Measurements from ENCODE around the gene HOXB3. TPM values are rescaled to one million over a fixed set of nuclear protein-coding genes. Genes with fewer than 3 reads are reported as not detected.

HOXB3 gene
- total RNA-seq, 2 donors from 2014 or later: 16.0 to 23.6 TPM

GRCh38 chr17:48627118-48627597 lies 37.1 kb upstream of the HOXB3 start:
- intact Hi-C loops (cut with DNase I): no loop called here

DNA sequence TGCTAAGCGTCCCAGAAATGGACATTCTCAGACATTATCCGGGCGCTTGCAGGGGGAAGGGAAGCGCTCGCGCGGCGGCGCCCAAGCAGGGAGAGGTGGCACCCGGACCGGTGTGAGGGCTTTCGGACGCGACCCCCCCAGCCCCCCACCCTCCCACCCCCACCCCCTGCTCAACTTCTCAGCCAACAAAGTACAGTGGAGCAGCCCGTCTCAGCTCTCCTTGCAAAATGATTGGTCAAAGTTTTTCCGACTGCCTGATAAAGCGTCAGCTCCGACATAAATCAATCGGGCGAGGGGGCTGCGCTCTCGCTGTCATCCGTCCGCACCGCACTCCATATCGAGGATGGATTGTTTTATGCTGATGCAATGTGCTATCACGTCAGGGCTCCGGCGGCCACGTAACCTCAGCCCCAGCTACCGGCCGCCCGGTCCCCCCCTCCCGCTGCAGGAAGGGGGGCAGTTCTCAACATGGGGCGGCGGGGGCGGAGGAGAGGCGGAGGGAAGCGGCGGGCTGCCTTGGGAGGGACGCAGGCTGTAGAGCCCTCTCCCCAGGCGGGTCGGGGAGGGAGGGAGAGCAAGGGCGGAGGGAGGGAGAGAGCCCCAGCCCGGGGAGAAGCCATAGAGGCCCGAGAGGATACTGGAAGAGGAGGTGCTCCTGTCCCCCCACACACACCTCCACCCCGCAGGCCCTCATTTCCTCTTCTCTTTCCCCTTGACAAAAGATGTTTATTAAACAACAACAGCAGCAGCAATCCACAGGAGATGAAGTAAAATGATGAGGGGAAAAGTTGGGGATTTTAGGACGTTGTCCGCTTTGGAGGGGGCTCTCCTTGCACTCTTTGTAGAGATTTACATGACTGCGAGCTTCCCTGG lies 36.4 kb upstream of the HOXB3 start, which contains the start of gene HOXB9:
Gene HOXB9 (minus strand): TSS at position 114 of the 873 bp plus-strand sequence. CDS start 89 bp downstream, at position 25.
- intact Hi-C loops (cut with DNase I): no loop called here
- no peak for DNase-seq (ENCODE audit: low spot score)

More at GRCh38 chr17:48627118-48627597, 37.1 kb upstream of the HOXB3 start:
- DNase-seq (ENCODE audit: low spot score): no peak

GRCh38 chr17:48625495-48626244 lies 35.6 kb upstream of the HOXB3 start:
- DNase-seq (ENCODE audit: low spot score): no peak
- intact Hi-C loops (cut with DNase I): no loop called here

DNA sequence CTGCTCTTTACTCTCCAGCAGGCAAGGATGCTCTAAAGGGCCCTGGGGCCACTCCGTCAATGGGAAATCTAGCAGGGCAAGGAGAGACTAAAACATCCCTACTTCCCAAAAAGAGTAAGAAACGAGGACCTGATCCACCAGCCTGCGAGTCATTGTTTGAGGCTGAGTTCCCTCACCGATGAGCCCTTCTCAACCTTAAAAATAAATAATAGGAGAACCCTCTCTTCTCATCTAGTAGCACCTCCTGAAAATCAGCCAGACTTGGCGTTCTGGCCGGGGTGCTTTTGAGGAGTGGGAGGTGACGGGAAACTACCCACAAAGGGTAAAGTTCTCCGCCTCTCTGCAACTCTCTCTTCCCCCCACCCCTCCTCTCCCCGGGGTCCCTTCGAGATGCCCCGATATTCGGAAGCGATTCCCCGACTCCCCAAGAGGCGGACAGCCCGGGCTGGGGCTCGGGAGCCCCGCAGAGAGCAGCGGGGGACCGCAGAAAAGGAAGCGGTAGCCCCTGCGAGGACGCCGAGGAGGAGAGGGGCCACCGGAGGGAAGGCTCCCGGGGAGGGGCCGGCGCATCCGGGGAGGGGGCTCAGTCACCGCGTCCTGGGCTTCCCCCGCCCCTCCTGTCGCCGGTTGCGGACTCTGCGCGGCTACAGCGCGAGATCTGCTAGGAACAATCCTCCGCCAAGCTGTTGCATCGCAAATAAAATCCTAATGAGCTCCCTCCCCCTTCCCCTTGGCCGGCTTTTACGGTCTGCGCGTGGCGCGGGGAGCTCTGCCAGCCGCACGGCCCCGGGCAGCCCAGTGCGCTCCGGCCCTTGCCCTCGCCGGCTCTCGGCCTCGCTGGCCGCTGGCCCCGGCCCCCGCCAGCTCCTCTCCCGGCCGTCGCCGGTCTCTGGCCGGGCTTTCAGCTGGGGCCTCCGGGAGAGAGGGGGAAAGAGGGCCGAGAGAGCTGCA lies 34.8 kb upstream of the HOXB3 start:
- intact Hi-C loops (cut with DNase I): no loop called here
- DNase-seq (ENCODE audit: low spot score): no peak

- no peak for DNase-seq (ENCODE audit: low spot score)
- intact Hi-C loops (cut with DNase I): no loop called here
These were observed 34.1 kb upstream of the HOXB3 start for GRCh38 chr17:48624118-48624517.

DNA sequence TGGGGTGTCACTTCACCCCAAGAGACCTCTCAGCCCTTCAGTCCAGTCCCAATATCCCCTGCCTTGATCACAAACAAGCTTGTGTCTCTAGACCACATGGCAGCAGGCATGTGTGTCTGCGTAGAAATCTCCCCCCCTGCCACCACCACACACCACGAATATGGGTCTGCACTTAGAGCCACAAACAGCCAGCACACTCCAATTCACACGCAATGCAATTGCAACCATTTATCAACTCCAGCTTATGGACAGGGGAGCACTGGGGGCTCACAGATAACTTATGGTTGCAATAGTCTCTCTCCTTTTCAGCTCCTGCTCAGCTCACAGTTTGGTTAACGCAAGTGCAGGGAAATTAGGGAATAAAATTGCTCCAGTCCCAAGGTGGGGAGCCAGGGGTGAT lies 33.5 kb upstream of the HOXB3 start:
- intact Hi-C loops (cut with DNase I): no loop called here

GRCh38 chr17:48622857-48623256 lies 32.8 kb upstream of the HOXB3 start:
- intact Hi-C loops (cut with DNase I): no loop called here
- DNase-seq (ENCODE audit: low spot score): no peak

More for the DNA sequence above, 33.5 kb upstream of the HOXB3 start:
- DNase-seq (ENCODE audit: low spot score): no peak

DNA sequence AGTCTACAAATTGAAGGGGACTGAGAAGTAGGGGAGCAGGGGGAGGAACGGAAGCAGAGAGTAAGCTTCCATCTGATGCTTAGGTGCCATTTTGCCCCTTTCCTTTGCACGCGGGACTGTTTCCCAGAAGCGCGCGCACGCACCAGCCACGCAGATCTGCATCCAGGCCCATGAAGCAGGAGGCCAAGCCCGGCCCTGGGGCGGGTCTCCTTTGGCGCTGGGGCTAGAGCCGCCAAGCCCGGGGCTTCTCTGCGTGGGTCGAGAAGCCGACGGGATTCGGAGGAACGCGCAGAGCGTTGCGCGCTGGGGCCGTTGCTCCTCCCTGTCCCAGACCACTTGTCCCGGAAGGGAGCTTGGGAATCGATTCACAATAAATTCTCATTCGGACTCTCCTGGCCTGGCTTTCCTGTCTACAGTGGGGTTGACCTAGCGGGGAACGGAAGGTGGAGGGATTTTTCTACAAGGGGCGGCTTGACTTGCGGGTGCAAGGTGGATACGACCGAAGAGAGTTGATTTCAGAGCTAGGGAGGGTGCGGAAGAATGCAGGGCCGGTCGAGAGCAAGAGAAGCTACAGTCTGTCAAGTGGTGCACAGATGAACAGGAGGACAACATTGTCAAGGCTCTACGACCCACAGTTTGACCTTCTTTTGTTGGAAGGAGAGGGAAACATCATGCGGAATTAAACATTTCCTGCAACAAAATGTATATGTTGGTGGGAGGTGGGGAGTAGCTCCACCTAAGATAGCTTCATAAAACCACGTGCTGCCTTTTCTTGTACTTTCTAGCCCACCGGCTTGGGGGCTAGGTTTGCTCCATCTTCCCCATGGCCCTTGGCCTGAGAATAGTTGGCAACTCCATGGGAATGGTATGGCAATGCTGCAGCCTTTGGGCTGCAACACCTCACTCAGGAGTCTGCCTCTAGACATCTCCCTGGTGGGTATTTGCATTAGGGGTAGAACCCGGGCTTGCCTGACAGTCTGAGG lies 31.7 kb upstream of the HOXB3 start:
- no peak for DNase-seq (ENCODE audit: low spot score)
- intact Hi-C loops (cut with DNase I): no loop called here

GRCh38 chr17:48620461-48621139 lies 30.6 kb upstream of the HOXB3 start:
- intact Hi-C loops (cut with DNase I): no loop called here
- DNase-seq (ENCODE audit: low spot score): no peak

GRCh38 chr17:48619826-48620449 lies 29.9 kb upstream of the HOXB3 start:
- no peak for DNase-seq (ENCODE audit: low spot score)
- intact Hi-C loops (cut with DNase I): no loop called here

DNA sequence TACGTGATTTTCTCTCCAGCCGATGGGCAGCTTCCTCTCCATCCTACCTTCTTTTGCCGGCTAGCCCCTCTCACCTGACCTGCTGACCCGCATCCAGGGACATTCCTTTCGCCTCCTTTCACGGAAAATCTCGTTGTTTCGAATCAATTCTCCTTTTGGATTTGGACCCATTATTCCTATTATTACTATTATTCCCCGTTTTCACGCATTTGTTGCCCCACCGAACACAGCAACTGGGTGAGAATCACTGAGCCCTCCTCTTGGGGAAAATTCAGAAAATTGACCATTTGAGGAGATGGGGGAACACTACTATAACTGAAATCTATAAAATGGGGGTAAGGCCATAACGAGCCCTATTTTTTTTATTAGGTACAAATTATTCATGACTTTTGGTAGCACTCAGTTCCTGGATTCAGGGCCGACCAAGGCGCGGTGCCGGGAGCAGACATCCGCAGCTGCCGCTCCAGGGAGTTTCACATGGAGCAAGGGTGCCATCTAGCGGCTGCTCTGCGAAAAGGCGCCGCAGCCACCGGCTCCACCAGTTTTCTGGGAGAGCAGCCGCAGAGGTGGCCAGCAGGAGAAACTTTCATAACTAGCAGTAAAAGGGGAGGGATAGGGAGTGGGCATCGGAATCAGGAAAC lies 28.3 kb upstream of the HOXB3 start:
- intact Hi-C loops (cut with DNase I): no loop called here

GRCh38 chr17:48617471-48618255 lies 27.6 kb upstream of the HOXB3 start:
- no peak for DNase-seq (ENCODE audit: low spot score)
- intact Hi-C loops (cut with DNase I): no loop called here

More for the DNA sequence above, 28.3 kb upstream of the HOXB3 start:
- peak; percentile 96 for DNase-seq (ENCODE audit: low spot score)

- no peak for DNase-seq (ENCODE audit: low spot score)
- intact Hi-C loops (cut with DNase I): no loop called here
These were observed 26.9 kb upstream of the HOXB3 start for GRCh38 chr17:48616717-48617470.

DNA sequence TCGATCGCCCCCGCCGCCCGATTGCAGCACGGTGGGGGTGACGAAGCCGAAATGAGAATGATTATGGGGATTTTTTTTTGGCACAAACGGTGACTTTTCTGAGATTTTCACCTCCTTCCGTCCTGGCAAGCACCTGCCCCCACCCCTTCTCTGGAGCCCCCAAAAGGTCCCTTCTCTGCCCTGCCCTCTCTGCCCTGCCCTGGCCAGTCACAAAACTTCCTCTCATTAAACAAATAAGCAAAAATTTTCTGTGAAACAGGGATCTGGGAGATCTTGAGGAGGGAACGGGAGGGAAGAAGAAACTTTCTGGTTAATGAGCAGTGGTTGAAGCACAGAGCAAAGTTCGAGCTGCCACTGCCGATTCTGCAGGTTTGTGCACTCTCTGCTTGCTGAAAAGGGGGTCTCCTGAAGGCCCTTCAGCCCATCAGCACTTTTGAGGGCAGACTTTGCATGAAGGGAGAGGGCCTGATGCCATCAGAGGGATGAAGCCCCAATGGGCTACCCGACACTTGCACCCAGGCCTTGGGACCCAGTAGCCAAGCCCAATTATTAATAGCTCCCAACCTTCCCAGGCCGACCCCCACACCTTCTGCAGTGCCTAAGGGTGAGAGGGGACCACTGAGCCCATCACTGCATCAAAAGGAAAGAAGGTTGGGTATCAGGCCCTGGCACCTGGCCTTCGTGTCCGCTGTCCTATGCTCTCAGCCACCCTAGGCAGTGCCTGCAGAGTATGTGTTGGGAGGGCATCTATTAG lies 26.1 kb upstream of the HOXB3 start:
- intact Hi-C loops (cut with DNase I): no loop called here
- no peak for DNase-seq (ENCODE audit: low spot score)
